IgD-negative memory B cell (primary cell): Measurements from ENCODE around the gene WIPF3. TPM values are rescaled to one million over a fixed set of nuclear protein-coding genes. Genes with fewer than 3 reads are reported as not detected.

ENCODE experiments used
- H3K27ac Mint-ChIP-seq, 3 donors: one replicate each; pipeline ENCODE4 v1.8.0; 2020 to 2022; ENCODE audit warnings: mild to moderate bottlenecking in 3 of 3, mixed read lengths in 3 of 3, moderate library complexity in 1 of 3
- H3K27me3 Mint-ChIP-seq: one replicate; pipeline ENCODE4 v1.8.0; 2021; ENCODE audit warnings: mixed read lengths
- H3K36me3 Mint-ChIP-seq: one replicate; pipeline ENCODE4 v1.8.0; 2020; ENCODE audit warnings: mild to moderate bottlenecking, mixed read lengths
- H3K4me1 Mint-ChIP-seq, 3 donors: one replicate each; pipeline ENCODE4 v1.8.0; 2020 to 2022; ENCODE audit warnings: mixed read lengths in 3 of 3, mild to moderate bottlenecking in 1 of 3
- H3K4me3 Mint-ChIP-seq, 4 donors: one replicate each; pipeline ENCODE4 v1.8.0; 2020 to 2022; ENCODE audit warnings: mild to moderate bottlenecking in 4 of 4, mixed read lengths in 4 of 4, moderate library complexity in 3 of 4
- H3K9me3 Mint-ChIP-seq, 3 donors: one replicate each; pipeline ENCODE4 v1.8.0; 2020 to 2021; ENCODE audit warnings: mixed read lengths in 3 of 3, mild to moderate bottlenecking in 1 of 3
- polyA plus RNA-seq: library from polyadenylated mRNA; unstranded; fragments of 300-500 nt; fragmentation: Illumina TruSeq; gene quantifications from one replicate; pipeline ENCODE4 v1.2.3, GENCODE V29; 2021

WIPF3 gene
- polyA plus RNA-seq, 1 donor from 2014 or later, result not detected

DNA sequence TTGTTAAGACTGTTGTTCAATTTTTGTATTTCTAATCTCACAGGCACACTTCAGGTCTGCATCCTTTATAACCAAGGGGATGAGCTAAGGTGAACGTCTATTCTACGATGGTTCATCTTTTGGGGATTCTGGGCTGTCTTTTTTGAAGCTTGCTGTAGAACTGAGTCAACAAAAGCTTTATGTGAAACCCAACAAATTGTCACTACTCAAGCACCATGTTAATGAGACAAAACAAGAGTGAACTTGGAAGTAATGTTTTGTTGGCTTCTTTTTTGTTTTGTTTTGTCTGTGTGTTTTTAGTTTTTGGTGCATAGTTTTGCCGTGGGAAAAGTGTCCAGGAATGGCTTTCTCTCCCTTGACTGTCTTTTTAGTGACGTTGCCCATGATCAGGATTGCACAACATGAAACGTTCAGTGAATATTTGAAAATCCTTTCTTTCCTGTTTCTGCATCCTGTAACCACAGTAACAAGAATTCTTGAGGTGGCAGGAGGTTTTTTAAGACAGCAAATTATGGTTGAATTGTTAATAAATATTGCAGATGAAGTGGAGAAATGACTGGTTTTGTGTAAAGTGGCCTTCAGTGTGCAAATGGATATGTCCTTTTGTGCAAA is 65.6 kb downstream of the WIPF3 start:
- Mint-ChIP-seq H3K27ac (no peak overlapping the region), H3K4me1 (no peaks in the 10 kb centered on the region), H3K4me3 (no peak overlapping the region), H3K27me3 (peaks cover 14% of the 10 kb centered on the region), H3K9me3 (no peaks in the 10 kb centered on the region), H3K36me3 (no peaks in the 10 kb centered on the region)

DNA sequence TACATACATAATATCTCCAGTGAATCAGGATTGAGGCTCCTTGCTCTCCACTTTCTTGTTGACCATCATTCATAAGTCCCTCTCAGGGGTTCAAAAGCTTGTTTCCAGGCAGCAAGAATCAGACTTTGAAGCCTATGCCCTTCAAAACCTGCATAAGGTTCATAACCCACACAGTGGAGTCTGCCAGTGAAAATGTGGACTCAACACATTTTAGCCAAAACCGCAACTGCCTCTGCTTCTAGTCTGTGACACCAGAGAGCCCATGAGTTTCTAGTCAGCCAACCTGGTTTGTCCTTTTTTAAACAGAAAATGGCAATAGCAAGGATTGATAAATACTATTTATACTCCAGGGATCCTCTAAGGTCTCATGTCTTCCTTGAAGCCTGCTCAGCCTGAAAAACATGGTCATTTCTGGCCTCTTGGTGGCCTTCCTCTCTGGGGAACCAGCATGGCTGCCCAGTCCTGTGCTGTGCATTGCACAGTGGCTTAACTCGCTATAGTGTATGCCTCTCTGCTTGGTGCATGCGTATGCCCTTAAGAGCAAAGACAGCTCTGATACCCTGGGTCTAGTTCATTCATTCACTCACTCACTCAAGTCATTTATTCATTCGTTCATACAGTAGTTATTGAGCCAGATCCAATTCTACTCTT is 67.5 kb downstream of the WIPF3 start:
- H3K27ac Mint-ChIP-seq, result no peak overlapping the region
- peaks cover 0 to 2% (median 0%) of the 10 kb centered on the region in 3 donors for H3K9me3 Mint-ChIP-seq
- H3K4me1 Mint-ChIP-seq, result peaks cover 2 to 4% (median 2%) of the 10 kb centered on the region in 3 donors
- H3K4me3 Mint-ChIP-seq, result no peak overlapping the region
- peaks cover 13% of the 10 kb centered on the region for H3K27me3 Mint-ChIP-seq
- no peaks in the 10 kb centered on the region for H3K36me3 Mint-ChIP-seq

DNA sequence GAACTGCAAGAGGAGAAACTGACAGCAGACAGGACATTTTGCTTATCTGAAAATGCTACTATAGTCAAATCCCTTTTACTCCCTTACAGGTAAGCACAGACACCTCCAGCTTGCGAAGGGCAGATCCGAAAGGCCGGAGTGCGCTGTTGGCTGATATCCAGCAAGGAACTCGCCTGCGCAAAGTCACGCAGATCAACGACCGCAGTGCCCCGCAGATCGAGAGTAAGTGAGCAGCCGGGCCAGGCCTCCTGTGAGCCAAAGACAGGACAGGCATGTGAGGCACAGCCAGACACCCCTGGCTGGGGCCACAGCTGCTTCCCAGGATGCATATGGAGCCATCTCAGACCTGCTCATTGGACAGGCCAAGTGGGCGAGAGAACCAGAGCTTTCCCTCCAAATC is 69.4 kb downstream of the WIPF3 start:
- no peak overlapping the region for H3K27ac Mint-ChIP-seq
- peaks cover 7% of the 10 kb centered on the region for H3K27me3 Mint-ChIP-seq
- H3K4me1 Mint-ChIP-seq, result peaks cover 2 to 4% (median 2%) of the 10 kb centered on the region in 3 donors
- H3K9me3 Mint-ChIP-seq, result peaks cover 0 to 2% (median 0%) of the 10 kb centered on the region in 3 donors
- H3K4me3 Mint-ChIP-seq, result no peak overlapping the region
- H3K36me3 Mint-ChIP-seq, result no peaks in the 10 kb centered on the region

DNA sequence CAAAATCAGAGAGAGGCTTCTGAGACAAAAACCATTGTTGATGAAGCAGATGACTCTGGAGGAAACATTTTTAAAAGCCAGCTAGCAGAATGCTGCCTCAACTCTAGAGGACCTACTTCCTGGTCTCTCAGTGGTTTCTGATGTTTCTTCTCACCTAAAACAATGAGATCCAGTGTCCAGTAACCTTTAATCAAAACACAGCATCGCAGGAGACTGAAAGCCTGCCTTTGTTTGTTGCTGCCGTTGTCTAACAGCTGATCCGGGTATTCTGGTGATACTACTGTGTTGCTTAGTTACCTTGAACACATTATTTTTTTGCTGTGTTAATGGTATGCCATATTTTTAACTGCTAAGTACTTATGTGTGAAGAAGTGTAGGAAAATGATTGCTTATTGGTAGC is 70.9 kb downstream of the WIPF3 start:
- H3K9me3 Mint-ChIP-seq, result peaks cover 0 to 2% (median 0%) of the 10 kb centered on the region in 3 donors
- H3K27ac Mint-ChIP-seq, result no peak overlapping the region
- peaks cover 2 to 4% (median 2%) of the 10 kb centered on the region in 3 donors for H3K4me1 Mint-ChIP-seq
- no peaks in the 10 kb centered on the region for H3K36me3 Mint-ChIP-seq
- no peak overlapping the region for H3K4me3 Mint-ChIP-seq
- peaks cover 9% of the 10 kb centered on the region for H3K27me3 Mint-ChIP-seq

DNA sequence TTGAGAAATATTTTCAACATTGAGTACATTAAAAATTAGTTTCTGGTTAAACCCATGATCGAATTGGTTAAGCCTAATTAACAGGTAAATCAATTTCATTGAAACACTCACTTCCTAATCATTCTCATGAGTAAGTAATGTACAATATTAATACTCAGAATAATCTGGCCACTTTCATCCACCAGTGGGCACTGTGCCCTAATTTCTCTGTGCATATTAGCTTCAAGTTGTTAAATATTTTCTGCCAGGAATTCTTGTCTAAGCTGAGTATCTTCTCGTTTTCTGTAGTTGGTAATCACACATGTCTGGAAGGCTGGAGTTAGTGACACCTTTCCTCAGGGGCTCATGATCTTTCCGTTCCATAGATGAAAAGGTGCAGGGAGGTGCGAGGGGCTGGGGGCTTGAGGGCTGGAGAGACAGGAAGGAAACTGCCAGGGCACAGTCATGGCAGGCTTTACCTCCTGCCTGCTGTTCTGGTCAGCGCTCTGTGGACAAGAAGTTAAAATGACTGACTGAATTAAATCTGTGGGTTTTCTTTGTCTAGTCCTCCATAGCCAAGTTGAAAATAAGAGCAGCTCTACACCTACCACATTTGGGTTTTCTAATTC is 71.9 kb downstream of the WIPF3 start:
- Mint-ChIP-seq H3K4me1 (peaks cover 2 to 4% (median 4%) of the 10 kb centered on the region in 3 donors), H3K9me3 (peaks cover 0 to 2% (median 0%) of the 10 kb centered on the region in 3 donors), H3K27me3 (peaks cover 9% of the 10 kb centered on the region), H3K36me3 (no peaks in the 10 kb centered on the region), H3K4me3 (no peak overlapping the region), H3K27ac (no peak overlapping the region)

DNA sequence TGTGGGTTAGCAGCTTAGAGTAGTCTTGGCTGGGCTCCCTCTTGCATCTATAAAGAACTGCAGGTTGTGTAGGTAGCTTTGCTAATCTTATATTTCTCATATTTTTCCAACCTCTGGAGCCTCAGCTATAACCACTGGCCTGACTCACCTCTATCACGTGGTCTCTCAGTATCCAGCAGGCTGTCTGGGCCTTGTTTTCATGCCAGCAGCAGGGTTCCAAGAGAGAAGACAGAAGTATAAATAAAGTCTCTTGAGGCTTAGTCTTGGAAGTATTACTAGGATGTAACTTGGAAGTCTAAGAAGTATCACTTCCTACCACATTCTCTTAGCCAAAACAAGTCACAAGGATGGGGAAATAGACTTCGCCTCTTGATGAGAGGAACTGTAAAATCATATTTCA is 73.3 kb downstream of the WIPF3 start:
- H3K27me3 Mint-ChIP-seq, result peaks cover 9% of the 10 kb centered on the region
- peaks cover 0 to 4% (median 0%) of the 10 kb centered on the region in 3 donors for H3K9me3 Mint-ChIP-seq
- no peak overlapping the region for H3K27ac Mint-ChIP-seq
- H3K4me1 Mint-ChIP-seq, result peaks cover 4 to 6% (median 4%) of the 10 kb centered on the region in 3 donors
- H3K4me3 Mint-ChIP-seq, result no peak overlapping the region
- H3K36me3 Mint-ChIP-seq, result no peaks in the 10 kb centered on the region

DNA sequence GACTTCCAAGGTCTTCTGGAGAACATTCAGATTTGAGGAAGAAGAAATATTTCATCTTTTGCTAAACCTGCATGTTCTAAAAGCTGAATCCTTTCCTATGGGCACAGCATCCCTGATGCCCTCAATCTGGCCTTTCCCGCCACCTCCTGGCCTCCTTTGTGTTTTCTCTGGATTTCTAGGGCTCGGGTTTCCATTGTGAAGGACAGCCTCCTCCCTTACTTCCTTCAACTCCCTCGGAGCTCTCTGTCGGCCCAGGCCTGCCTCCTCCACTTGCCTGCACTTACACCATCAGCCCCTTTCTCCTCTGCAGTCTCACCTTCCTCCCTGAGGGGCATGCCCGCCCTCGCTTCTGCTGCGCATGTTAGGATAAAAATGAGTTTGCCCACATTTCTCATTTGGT is 75.4 kb downstream of the WIPF3 start:
- Mint-ChIP-seq H3K36me3 (no peaks in the 10 kb centered on the region), H3K27ac (no peak overlapping the region), H3K4me1 (peaks cover 4 to 6% (median 4%) of the 10 kb centered on the region in 3 donors), H3K4me3 (no peak overlapping the region), H3K9me3 (peaks cover 0 to 4% (median 0%) of the 10 kb centered on the region in 3 donors), H3K27me3 (peaks cover 11% of the 10 kb centered on the region)

DNA sequence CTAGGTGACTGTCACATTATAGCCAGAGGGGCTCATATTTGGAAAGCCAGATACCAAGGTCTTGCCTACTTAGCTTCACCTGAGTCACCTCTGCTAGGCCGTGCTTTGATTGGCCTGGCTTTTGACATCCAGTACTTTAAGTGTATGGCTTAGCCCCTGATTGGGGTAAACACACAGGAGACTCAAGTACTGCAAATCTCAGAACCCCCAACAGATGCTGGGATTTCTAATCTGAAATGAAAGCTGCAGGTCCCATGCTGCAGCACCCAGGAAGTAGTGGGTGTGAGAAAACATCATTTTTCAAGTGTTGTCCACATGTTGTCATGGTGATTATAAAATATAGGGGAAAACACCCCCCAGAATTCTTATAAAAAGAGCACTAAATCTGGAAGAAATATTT is 76.2 kb downstream of the WIPF3 start:
- no peaks in the 10 kb centered on the region for H3K36me3 Mint-ChIP-seq
- H3K9me3 Mint-ChIP-seq, result peaks cover 0 to 4% (median 0%) of the 10 kb centered on the region in 3 donors
- peaks cover 4 to 6% (median 4%) of the 10 kb centered on the region in 3 donors for H3K4me1 Mint-ChIP-seq
- H3K27ac Mint-ChIP-seq, result no peak overlapping the region
- H3K4me3 Mint-ChIP-seq, result no peak overlapping the region
- peaks cover 11% of the 10 kb centered on the region for H3K27me3 Mint-ChIP-seq

DNA sequence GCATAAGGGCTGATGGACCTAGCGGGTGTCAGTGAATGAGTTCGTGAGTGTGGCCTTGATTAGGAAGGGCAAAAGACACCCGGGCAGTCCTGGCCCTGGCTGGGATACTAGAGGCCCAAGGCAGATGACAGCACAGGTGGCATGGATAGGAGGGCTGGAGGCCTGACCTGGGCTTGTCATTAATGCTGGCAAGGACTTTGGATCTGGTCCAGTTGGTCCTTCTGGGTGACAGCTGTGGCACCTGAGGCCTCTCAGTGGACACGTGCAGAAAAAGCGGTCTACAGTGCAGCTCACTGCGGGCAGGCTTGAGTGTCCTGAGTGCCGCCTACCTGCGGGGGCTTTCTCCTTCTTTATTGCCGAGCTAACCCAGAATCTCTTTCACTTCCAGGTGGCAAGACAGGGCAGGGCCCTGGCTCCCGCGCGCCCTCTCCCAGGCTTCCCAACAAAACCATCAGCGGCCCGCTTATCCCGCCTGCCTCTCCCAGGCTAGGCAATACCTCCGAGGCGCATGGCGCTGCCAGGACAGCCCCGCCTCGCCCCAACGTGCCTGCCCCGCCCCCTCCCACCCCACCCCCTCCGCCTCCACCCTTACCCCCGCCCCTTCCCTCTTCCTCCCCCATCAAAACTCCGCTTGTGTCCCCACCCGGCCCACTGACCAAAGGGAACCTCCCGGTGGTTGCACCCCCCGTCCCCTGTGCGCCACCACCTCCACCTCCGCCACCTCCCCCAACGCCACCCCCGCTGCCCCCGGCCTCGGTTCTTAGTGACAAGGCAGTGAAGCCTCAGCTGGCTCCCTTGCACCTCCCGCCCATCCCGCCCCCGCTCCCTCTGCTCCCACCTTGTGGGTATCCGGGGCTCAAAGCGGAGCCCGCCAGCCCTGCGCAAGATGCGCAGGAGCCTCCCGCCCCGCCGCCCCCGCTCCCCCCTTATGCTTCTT is 77.4 kb downstream of the WIPF3 start:
- peaks cover 0 to 3% (median 0%) of the 10 kb centered on the region in 3 donors for H3K9me3 Mint-ChIP-seq
- H3K27me3 Mint-ChIP-seq, result peaks cover 7% of the 10 kb centered on the region
- H3K4me1 Mint-ChIP-seq, result peaks cover 0 to 4% (median 2%) of the 10 kb centered on the region in 3 donors
- H3K27ac Mint-ChIP-seq, result no peak overlapping the region
- H3K4me3 Mint-ChIP-seq, result peak overlapping the region in 3 of 4 donors; percentile 44 to 89 (median 50)
- no peaks in the 10 kb centered on the region for H3K36me3 Mint-ChIP-seq

DNA sequence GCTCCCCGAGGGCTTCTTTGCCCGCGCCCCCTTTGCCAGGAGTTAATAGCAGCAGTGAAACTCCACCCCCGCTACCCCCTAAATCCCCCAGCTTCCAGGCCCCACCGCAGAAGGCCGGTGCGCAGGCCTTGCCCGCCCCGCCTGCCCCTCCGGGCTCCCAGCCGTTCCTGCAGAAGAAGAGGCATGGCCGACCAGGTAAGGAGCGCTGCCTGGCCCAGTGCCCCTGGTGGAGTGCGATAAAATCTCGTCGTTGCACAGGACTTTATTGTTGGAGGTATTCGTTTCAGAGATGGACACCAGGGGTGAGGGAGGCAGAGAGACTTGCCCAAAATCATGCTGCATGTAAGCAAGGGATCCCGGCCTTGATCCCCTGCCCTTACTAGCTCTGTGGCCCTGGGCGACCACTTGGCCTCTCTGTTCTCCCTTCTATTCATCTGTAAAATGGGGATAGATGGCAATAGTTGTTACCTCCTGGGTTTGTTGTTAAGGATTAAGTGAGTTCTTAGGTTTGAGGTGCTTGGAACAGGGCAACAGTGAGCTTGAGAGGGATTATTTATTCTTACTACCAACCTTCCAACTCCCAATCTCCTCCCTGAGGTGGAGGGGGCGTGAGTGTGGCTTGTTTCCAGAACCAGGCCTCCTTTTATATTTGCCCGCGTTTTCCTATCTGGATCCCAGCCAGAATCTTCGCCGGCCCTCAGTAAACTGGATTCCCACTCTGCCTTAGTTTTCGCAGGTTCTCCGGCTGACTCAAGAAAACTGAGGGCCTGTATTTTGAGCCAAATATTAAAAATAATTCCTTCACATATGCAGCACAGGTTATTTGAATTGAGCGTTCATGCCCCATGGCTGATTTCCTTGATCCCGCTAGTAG is 78.3 kb downstream of the WIPF3 start:
- Mint-ChIP-seq H3K27me3 (peaks cover 6% of the 10 kb centered on the region), H3K4me3 (peak overlapping the region; percentile 42 to 89 (median 53)), H3K4me1 (peaks cover 0 to 4% (median 2%) of the 10 kb centered on the region in 3 donors), H3K9me3 (peaks cover 0 to 3% (median 0%) of the 10 kb centered on the region in 3 donors), H3K27ac (no peak overlapping the region), H3K36me3 (no peaks in the 10 kb centered on the region)

DNA sequence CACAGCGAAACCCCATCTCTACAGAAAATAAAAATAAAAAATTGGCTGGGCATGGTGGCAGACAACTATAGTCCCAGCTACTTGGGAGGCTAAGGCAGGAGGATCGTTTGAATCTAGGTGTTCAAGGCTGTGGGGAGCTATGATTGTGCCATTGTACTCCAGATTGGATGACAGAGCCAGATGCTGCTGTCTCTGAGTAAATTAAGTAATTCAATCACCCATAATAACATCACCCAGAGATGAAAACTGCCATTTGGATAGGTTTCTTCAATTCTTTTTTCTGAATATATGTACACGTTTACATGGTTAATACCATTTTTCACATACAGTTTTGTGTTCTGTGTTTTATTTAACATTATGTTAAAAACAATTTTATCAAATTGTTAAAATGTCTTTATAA is 79.3 kb downstream of the WIPF3 start:
- peaks cover 0 to 4% (median 2%) of the 10 kb centered on the region in 3 donors for H3K4me1 Mint-ChIP-seq
- peaks cover 6% of the 10 kb centered on the region for H3K27me3 Mint-ChIP-seq
- H3K4me3 Mint-ChIP-seq, result no peak overlapping the region
- H3K9me3 Mint-ChIP-seq, result peaks cover 0 to 3% (median 0%) of the 10 kb centered on the region in 3 donors
- peaks cover 2% of the 10 kb centered on the region for H3K36me3 Mint-ChIP-seq
- no peak overlapping the region for H3K27ac Mint-ChIP-seq

DNA sequence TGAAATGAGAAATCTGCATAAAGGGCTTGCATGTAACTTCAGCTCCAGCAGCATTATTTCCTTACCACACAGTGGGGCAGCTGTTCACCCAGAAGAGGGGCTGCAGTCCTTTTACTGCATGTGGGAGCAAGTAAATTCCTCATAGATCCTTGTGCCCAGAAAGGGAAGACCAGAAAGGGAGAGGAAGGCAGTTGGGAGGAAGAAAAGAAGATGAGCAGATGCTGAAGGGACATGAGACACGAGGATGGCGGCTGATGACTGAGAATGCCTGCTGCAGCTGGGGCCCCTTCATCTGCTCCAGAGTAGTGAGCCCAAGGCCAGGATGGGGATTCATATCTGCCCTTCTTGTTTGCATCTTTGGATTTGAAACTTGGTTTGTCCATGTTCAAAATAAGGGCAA is 80.5 kb downstream of the WIPF3 start:
- H3K9me3 Mint-ChIP-seq, result peaks cover 0 to 5% (median 0%) of the 10 kb centered on the region in 3 donors
- H3K27me3 Mint-ChIP-seq, result peaks cover 4% of the 10 kb centered on the region
- no peak overlapping the region for H3K27ac Mint-ChIP-seq
- H3K36me3 Mint-ChIP-seq, result peaks cover 2% of the 10 kb centered on the region
- peaks cover 0 to 4% (median 2%) of the 10 kb centered on the region in 3 donors for H3K4me1 Mint-ChIP-seq
- no peak overlapping the region for H3K4me3 Mint-ChIP-seq

DNA sequence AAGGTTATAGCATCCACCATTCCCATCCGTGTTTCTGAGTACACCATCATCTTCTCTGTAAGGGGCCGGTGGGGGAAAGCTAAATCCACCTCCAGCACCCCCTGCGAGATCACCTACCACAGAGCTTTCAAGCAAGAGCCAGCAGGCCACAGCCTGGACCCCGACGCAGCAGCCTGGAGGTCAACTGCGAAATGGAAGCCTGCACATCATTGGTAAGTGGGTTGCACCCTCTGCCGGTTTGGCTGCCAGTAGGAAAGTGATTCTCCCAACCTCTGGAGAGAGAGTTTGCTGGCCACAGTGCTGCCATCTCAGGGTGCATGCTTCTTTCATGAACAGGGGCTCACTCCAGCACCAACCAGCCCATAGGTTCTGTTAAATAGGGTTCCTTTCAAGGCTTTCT is 81.7 kb downstream of the WIPF3 start:
- peaks cover 0 to 5% (median 0%) of the 10 kb centered on the region in 3 donors for H3K9me3 Mint-ChIP-seq
- H3K27ac Mint-ChIP-seq, result no peak overlapping the region
- H3K4me3 Mint-ChIP-seq, result no peak overlapping the region
- peaks cover 4% of the 10 kb centered on the region for H3K27me3 Mint-ChIP-seq
- peaks cover 0 to 4% (median 2%) of the 10 kb centered on the region in 3 donors for H3K4me1 Mint-ChIP-seq
- H3K36me3 Mint-ChIP-seq, result peaks cover 2% of the 10 kb centered on the region

DNA sequence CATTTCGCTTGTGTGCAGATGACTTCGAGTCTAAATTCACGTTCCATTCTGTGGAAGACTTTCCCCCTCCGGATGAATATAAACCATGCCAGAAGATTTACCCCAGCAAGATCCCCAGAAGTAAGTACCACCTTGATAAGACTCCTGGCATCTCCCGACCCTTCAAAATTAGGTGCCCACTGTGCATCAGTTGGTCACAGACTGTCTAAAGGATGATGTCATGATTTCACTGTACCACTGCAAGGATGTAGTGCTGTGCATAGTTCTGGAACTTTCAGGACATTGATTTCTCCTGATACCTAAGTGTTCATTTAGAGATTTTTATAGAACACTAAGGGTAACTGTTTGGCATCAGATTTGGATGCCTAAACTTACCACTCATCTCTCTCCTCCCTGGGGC is 83.0 kb downstream of the WIPF3 start:
- Mint-ChIP-seq H3K4me1 (no peaks in the 10 kb centered on the region), H3K27ac (no peak overlapping the region), H3K9me3 (peaks cover 0 to 5% (median 0%) of the 10 kb centered on the region in 3 donors), H3K36me3 (peaks cover 2% of the 10 kb centered on the region), H3K27me3 (peaks cover 2% of the 10 kb centered on the region), H3K4me3 (no peak overlapping the region)
